ENCODE data around the gene LRWD1. TPM values are rescaled to one million over a fixed set of nuclear protein-coding genes. Genes with fewer than 3 reads are reported as not detected.
"Not testable (repeated sequence)": the region's sequence is repeated elsewhere in the genome, so short reads cannot be mapped to it uniquely, and the experiment has no call there.

The LRWD1 gene
- total and polyA plus RNA-seq, 2 donors (not counting 1 experiment from before 2014, with no cell fraction given): 7.4 to 14.5 TPM

GRCh38 chr7:102472126-102473041, 7.6 kb downstream of the LRWD1 start:
- H3K4me3 ChIP-seq (replicated peaks in 1 of 4; ENCODE audit: control extremely low read depth in 1 of 4, insufficient read depth in 1 of 4, low read depth in 3 of 4, low read length in 4 of 4): no peak overlapping the region
- H3K4me1 ChIP-seq (ENCODE audit: control insufficient read depth, extremely low read depth, insufficient read depth, low read length): no peaks in the 10 kb centered on the region
- no peaks in the 10 kb centered on the region for H3K79me2 ChIP-seq (ENCODE audit: control insufficient read depth, insufficient read depth, low read length)
- no peak overlapping the region for H3K9ac ChIP-seq (ENCODE audit: insufficient read depth, low read length)
- H3K9me3 ChIP-seq (ENCODE audit: control insufficient read depth, insufficient read depth, low read depth, low read length): no peaks in the 10 kb centered on the region
- H3K27me3 ChIP-seq (ENCODE audit: control insufficient read depth, insufficient read depth, low read length): no peaks in the 10 kb centered on the region
- no peak overlapping the region for H3K4me2 ChIP-seq (ENCODE audit: extremely low read depth, insufficient read depth, low read length)
- H3K36me3 ChIP-seq (ENCODE audit: control insufficient read depth, insufficient read depth, low read length): peaks cover 20% of the 10 kb centered on the region
- TF ChIP-seq CTCF (conservative IDR thresholded peaks at IDR 0.05 in 1 of 2, IDR thresholded peaks at IDR 0.05 in 1 of 2; ENCODE audit: low read depth in 1 of 2, low read length in 2 of 2) (no peak), EZH2 (IDR thresholded peaks at IDR 0.05; ENCODE audit: low read length, missing control alignments) (no peak)
- DNase-seq (ENCODE audit: low read depth in 2 of 2): no peak
- H2AFZ ChIP-seq (ENCODE audit: low read length): no peak overlapping the region
- no peak overlapping the region for H3K27ac ChIP-seq (ENCODE audit: insufficient read depth, low read length)
- H4K20me1 ChIP-seq (ENCODE audit: control insufficient read depth, extremely low read depth, insufficient read depth, low read length): no peaks in the 10 kb centered on the region

GRCh38 chr7:102473271-102473991, 8.6 kb downstream of the LRWD1 start:
- H4K20me1 ChIP-seq (ENCODE audit: control insufficient read depth, extremely low read depth, insufficient read depth, low read length): no peaks in the 10 kb centered on the region
- no peak overlapping the region for H3K4me3 ChIP-seq (replicated peaks in 1 of 4; ENCODE audit: control extremely low read depth in 1 of 4, insufficient read depth in 1 of 4, low read depth in 3 of 4, low read length in 4 of 4)
- H2AFZ ChIP-seq (ENCODE audit: low read length): no peak overlapping the region
- H3K4me2 ChIP-seq (ENCODE audit: extremely low read depth, insufficient read depth, low read length): no peak overlapping the region
- no peak for DNase-seq (ENCODE audit: low read depth in 2 of 2)
- no peaks in the 10 kb centered on the region for H3K4me1 ChIP-seq (ENCODE audit: control insufficient read depth, extremely low read depth, insufficient read depth, low read length)
- no peaks in the 10 kb centered on the region for H3K79me2 ChIP-seq (ENCODE audit: control insufficient read depth, insufficient read depth, low read length)
- H3K27me3 ChIP-seq (ENCODE audit: control insufficient read depth, insufficient read depth, low read length): no peaks in the 10 kb centered on the region
- H3K27ac ChIP-seq (ENCODE audit: insufficient read depth, low read length): no peak overlapping the region
- H3K9ac ChIP-seq (ENCODE audit: insufficient read depth, low read length): no peak overlapping the region
- TF ChIP-seq EZH2 (IDR thresholded peaks at IDR 0.05; ENCODE audit: low read length, missing control alignments) (no peak), CTCF (conservative IDR thresholded peaks at IDR 0.05 in 1 of 2, IDR thresholded peaks at IDR 0.05 in 1 of 2; ENCODE audit: low read depth in 1 of 2, low read length in 2 of 2) (no peak)
- no peaks in the 10 kb centered on the region for H3K9me3 ChIP-seq (ENCODE audit: control insufficient read depth, insufficient read depth, low read depth, low read length)
- H3K36me3 ChIP-seq (ENCODE audit: control insufficient read depth, insufficient read depth, low read length): peaks cover 19% of the 10 kb centered on the region

GRCh38 chr7:102474116-102474515, 9.3 kb downstream of the LRWD1 start:
- not testable (repeated sequence) for H2AFZ ChIP-seq (ENCODE audit: low read length); H3K27me3 ChIP-seq (ENCODE audit: control insufficient read depth, insufficient read depth, low read length); H3K4me1 ChIP-seq (ENCODE audit: control insufficient read depth, extremely low read depth, insufficient read depth, low read length); H3K79me2 ChIP-seq (ENCODE audit: control insufficient read depth, insufficient read depth, low read length); H3K4me3 ChIP-seq (replicated peaks in 1 of 4; ENCODE audit: control extremely low read depth in 1 of 4, insufficient read depth in 1 of 4, low read depth in 3 of 4, low read length in 4 of 4); H3K27ac ChIP-seq (ENCODE audit: insufficient read depth, low read length); H4K20me1 ChIP-seq (ENCODE audit: control insufficient read depth, extremely low read depth, insufficient read depth, low read length); H3K4me2 ChIP-seq (ENCODE audit: extremely low read depth, insufficient read depth, low read length); H3K9me3 ChIP-seq (ENCODE audit: control insufficient read depth, insufficient read depth, low read depth, low read length); DNase-seq (ENCODE audit: low read depth in 2 of 2); H3K9ac ChIP-seq (ENCODE audit: insufficient read depth, low read length)
- peaks cover 19% of the 10 kb centered on the region for H3K36me3 ChIP-seq (ENCODE audit: control insufficient read depth, insufficient read depth, low read length)

GRCh38 chr7:102474736-102475435, 10.1 kb downstream of the LRWD1 start:
- H3K27me3 ChIP-seq (ENCODE audit: control insufficient read depth, insufficient read depth, low read length); H3K4me1 ChIP-seq (ENCODE audit: control insufficient read depth, extremely low read depth, insufficient read depth, low read length); H3K4me2 ChIP-seq (ENCODE audit: extremely low read depth, insufficient read depth, low read length); H3K9me3 ChIP-seq (ENCODE audit: control insufficient read depth, insufficient read depth, low read depth, low read length); H2AFZ ChIP-seq (ENCODE audit: low read length); H3K9ac ChIP-seq (ENCODE audit: insufficient read depth, low read length); H4K20me1 ChIP-seq (ENCODE audit: control insufficient read depth, extremely low read depth, insufficient read depth, low read length); H3K79me2 ChIP-seq (ENCODE audit: control insufficient read depth, insufficient read depth, low read length); H3K4me3 ChIP-seq (replicated peaks in 1 of 4; ENCODE audit: control extremely low read depth in 1 of 4, insufficient read depth in 1 of 4, low read depth in 3 of 4, low read length in 4 of 4); H3K27ac ChIP-seq (ENCODE audit: insufficient read depth, low read length): not testable (repeated sequence)
- peaks cover 19% of the 10 kb centered on the region for H3K36me3 ChIP-seq (ENCODE audit: control insufficient read depth, insufficient read depth, low read length)
- DNase-seq (ENCODE audit: low read depth in 2 of 2): peak; percentile 32 to 57
